ENCODE data around the gene FKTN.

DNA sequence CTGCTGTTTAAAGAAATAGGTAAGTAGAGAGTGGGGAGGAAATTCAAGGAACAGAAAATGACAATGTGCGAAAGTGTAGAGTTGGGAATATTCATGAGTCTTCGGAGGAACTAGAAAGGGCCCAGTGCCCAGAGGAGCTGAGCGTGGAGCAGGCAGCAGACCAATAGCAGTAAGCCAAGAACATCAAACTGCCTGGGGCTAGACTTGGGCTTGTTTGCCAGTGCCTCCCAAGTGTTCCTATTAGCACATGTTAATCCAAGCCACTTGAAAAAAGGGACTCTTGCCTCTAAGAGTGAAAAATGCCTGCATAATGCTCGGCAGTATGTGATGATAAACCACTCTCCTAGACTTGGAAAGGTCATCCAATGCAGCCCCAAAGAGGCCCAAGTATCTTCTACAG lies 103.1 kb downstream of the FKTN start:
- TF ChIP-seq CEBPB (tag; IDR thresholded peaks at IDR 0.05) = no peak
- no peak for TF ChIP-seq ZKSCAN8 (CRISPR knock-in tag; IDR thresholded peaks at IDR 0.05)
- TF ChIP-seq CCAR2 (IDR thresholded peaks at IDR 0.05; ENCODE audit: low read depth, low read length) = no peak
- no peak for TF ChIP-seq MCM2 (IDR thresholded peaks at IDR 0.05; ENCODE audit: low read depth)
- TF ChIP-seq PHF21A (IDR thresholded peaks at IDR 0.05; ENCODE audit: borderline replicate concordance, low read depth) = no peak
- no peak for TF ChIP-seq POLR2A (conservative IDR thresholded peaks at IDR 0.05)
